Thyroid gland (tissue), 4 donors: ENCODE data around the gene MED28. TPM values are rescaled to one million over a fixed set of nuclear protein-coding genes. Genes with fewer than 3 reads are reported as not detected.

Experiments used
- DNase-seq, 2 donors: peaks; one replicate each; pipeline ENCODE4 v3.0.0-alpha.2; 2019
- H3K27ac ChIP-seq, 3 donors: fragments of 200-600 bp; sonication (generic); 1 replicate in 2 of 3; 2 replicates in 1 of 3; pipeline ENCODE4 v1.5.1; 2016 to 2019; ENCODE audit warnings: mild to moderate bottlenecking in 1 of 3, moderate library complexity in 1 of 3
- H3K27me3 ChIP-seq: fragments of 200-600 bp; sonication (generic); one replicate; pipeline ENCODE4 v1.5.1; 2019
- H3K36me3 ChIP-seq, 2 donors: fragments of 200-600 bp; sonication (generic); one replicate each; pipeline ENCODE4 v1.5.1; 2016 to 2019
- H3K4me1 ChIP-seq, 2 donors: fragments of 200-600 bp; sonication (generic); one replicate each; pipeline ENCODE4 v1.5.1; 2017 to 2019
- H3K4me3 ChIP-seq, 3 donors: fragments of 200-600 bp; sonication (generic); replicated peaks in 1 of 3; 1 replicate in 2 of 3; 2 replicates in 1 of 3; pipeline ENCODE4 v1.5.1; 2016; ENCODE audit warnings: mild to moderate bottlenecking in 1 of 3
- H3K9me3 ChIP-seq: fragments of 200-600 bp; sonication (generic); one replicate; pipeline ENCODE4 v1.5.1; 2017
- POLR2A ChIP-seq, 2 donors: fragments of 450-650 bp; IDR thresholded peaks; one replicate each; pipeline ENCODE4 v1.6.1; 2017; ENCODE audit warnings: antibody characterized with exemption in 2 of 2, mild to moderate bottlenecking in 2 of 2, moderate library complexity in 1 of 2
- WGBS, 2 donors: methylation state at CpG; one replicate each; pipeline ENCODE4 v1.1.5; 2017; 5-methylcytosine and 5-hydroxymethylcytosine counted together
- intact Hi-C: fragments of 100-400 bp; cut with DNase I; formaldehyde crosslinking; loops from one replicate; pipeline ENCODE4 v1.15.1; 2023
- total RNA-seq, 4 donors: library from RNA; depleted of rRNA; stranded (reverse); fragments of >200 nt; gene quantifications; one replicate each; pipeline ENCODE4 v1.2.3, GENCODE V29; 2016
- TF ChIP-seq, protein P1 (sequence below), 6 experiments: fragments of 200-600 bp in 3 of 6; fragments of 450-650 bp in 3 of 6; sonication (generic) in 3 of 6; IDR thresholded peaks; one replicate each; pipeline ENCODE4 v1.5.1; 2016 to 2019; ENCODE audit warnings: antibody characterized with exemption in 6 of 6, mild to moderate bottlenecking in 2 of 6, inconsistent platforms in 1 of 6, moderate library complexity in 1 of 6

The MED28 gene
- total RNA-seq, 4 donors from 2014 or later: 14.9 to 25.6 (median 19.4) TPM

DNA sequence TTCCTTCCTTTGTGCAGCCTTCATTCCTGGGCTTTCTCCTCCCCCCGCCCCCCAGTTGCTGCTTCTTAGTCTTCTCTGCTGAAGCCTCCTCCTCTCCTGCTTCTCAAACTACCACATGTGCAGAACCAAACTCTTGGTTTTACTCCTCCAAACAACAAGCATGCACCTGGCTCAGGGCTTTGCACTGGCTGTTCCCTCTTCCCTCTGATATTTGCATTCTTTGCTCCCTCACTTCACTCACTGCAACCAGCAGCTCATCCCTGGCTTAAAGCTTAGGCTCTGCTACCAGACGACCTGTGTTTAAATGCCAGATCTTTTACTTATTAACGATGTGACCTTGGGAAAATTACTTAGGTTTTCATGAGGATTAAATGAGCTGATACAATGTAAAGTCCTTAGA, 51.4 kb downstream of the MED28 start:
- DNase-seq: no peak
- no peaks in the 10 kb centered on the region for H3K9me3 ChIP-seq
- TF ChIP-seq, protein P1, sequence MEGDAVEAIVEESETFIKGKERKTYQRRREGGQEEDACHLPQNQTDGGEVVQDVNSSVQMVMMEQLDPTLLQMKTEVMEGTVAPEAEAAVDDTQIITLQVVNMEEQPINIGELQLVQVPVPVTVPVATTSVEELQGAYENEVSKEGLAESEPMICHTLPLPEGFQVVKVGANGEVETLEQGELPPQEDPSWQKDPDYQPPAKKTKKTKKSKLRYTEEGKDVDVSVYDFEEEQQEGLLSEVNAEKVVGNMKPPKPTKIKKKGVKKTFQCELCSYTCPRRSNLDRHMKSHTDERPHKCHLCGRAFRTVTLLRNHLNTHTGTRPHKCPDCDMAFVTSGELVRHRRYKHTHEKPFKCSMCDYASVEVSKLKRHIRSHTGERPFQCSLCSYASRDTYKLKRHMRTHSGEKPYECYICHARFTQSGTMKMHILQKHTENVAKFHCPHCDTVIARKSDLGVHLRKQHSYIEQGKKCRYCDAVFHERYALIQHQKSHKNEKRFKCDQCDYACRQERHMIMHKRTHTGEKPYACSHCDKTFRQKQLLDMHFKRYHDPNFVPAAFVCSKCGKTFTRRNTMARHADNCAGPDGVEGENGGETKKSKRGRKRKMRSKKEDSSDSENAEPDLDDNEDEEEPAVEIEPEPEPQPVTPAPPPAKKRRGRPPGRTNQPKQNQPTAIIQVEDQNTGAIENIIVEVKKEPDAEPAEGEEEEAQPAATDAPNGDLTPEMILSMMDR (IDR thresholded peaks at IDR 0.05): no peak
- no peak for TF ChIP-seq POLR2A (IDR thresholded peaks at IDR 0.05)
- no peaks in the 10 kb centered on the region for H3K36me3 ChIP-seq
- 60 to 70% methylated on average over 3 of the region's 3 CpGs for WGBS, 2 donors
- intact Hi-C loops: no loop called here
- H3K4me1 ChIP-seq: no peaks in the 10 kb centered on the region
- no peak overlapping the region for H3K27ac ChIP-seq
- H3K4me3 ChIP-seq: no peak overlapping the region
- no peaks in the 10 kb centered on the region for H3K27me3 ChIP-seq

DNA sequence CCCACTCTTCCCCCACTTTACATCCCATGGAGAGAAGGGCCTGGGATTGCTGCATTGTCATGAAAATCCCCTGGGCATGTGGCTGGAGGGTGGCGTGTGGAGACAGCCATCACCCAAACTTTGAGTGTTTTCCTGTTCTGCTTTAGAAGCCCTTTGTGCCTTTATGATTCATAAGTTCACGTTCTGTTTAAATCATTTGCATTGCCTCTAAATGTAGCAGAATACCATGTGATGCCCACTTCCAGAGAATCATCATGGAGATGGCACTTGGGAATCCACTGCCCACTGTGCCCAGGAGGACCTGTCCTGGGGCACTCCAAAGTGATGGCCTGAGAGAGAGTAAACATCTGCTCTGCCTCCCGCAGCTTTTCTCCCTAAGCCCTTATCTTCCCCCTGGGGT, 52.8 kb downstream of the MED28 start:
- TF ChIP-seq, protein P1 (IDR thresholded peaks at IDR 0.05): no peak
- TF ChIP-seq POLR2A (IDR thresholded peaks at IDR 0.05): no peak
- WGBS, 2 donors: 65 to 71% methylated on average over 3 of the region's 3 CpGs
- H3K4me1 ChIP-seq: no peaks in the 10 kb centered on the region
- no peak overlapping the region for H3K27ac ChIP-seq
- no peaks in the 10 kb centered on the region for H3K9me3 ChIP-seq
- no peak for DNase-seq
- H3K36me3 ChIP-seq: no peaks in the 10 kb centered on the region
- H3K27me3 ChIP-seq: no peaks in the 10 kb centered on the region
- intact Hi-C loops: no loop called here
- H3K4me3 ChIP-seq: no peak overlapping the region

DNA sequence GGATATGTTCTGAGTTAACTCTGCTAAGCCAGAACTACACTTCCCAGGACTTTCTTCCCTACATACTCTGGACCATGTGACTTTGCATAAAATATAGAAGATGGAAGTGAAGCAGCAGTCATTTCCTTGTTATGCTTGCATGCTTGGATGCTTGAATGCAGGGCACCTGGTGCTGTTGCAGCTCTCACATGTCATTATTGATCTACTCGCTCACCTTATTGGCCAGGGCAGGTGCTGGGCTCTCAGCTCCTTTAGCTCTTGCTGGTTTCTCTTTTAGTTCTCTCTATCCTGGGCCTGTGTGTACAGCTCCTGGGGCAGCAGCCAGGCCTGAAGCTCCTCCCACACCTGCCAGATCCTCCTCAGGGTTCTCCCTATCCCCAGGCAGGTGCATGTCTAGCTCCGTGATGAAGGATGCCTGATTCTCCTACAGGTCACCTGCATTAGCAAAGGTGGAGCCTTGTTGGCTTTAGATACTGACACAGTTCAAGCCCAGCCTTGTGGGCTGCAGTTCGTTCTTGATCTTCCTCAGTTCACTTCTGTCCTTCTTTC, 53.3 kb downstream of the MED28 start:
- H3K36me3 ChIP-seq: no peaks in the 10 kb centered on the region
- no peaks in the 10 kb centered on the region for H3K27me3 ChIP-seq
- no peak overlapping the region for H3K4me3 ChIP-seq
- intact Hi-C loops: no loop called here
- H3K4me1 ChIP-seq: no peaks in the 10 kb centered on the region
- no peaks in the 10 kb centered on the region for H3K9me3 ChIP-seq
- H3K27ac ChIP-seq: no peak overlapping the region
- no peak for TF ChIP-seq POLR2A (IDR thresholded peaks at IDR 0.05)
- TF ChIP-seq, protein P1 (IDR thresholded peaks at IDR 0.05): no peak
- 83 to 93% methylated on average over 3 of the region's 3 CpGs for WGBS, 2 donors
- no peak for DNase-seq

DNA sequence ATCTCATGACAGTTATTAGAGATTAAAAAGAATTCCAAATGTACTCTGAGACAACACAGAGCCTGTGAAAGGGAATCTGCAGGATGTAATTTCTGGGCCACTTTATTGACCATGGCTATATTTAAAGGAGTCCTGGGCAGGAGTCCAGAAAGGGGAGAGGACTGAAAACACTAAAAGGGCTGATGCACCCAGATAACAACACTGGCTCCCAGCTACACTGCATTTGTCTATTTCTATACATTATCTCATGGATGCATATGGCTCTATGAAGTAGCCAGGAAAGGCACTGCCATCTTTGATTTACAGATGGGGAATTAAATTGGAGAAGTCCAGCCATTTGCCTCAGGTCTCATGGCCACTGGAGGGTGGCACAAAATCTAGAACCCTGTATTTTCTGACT, 56.0 kb downstream of the MED28 start:
- no peak for DNase-seq
- Histone ChIP-seq H3K27ac (no peak overlapping the region), H3K4me3 (no peak overlapping the region), H3K27me3 (no peaks in the 10 kb centered on the region), H3K4me1 (no peaks in the 10 kb centered on the region), H3K9me3 (no peaks in the 10 kb centered on the region), H3K36me3 (no peaks in the 10 kb centered on the region)
- no peak for TF ChIP-seq POLR2A (IDR thresholded peaks at IDR 0.05)
- TF ChIP-seq, protein P1 (IDR thresholded peaks at IDR 0.05): no peak
- intact Hi-C loops: no loop called here

DNA sequence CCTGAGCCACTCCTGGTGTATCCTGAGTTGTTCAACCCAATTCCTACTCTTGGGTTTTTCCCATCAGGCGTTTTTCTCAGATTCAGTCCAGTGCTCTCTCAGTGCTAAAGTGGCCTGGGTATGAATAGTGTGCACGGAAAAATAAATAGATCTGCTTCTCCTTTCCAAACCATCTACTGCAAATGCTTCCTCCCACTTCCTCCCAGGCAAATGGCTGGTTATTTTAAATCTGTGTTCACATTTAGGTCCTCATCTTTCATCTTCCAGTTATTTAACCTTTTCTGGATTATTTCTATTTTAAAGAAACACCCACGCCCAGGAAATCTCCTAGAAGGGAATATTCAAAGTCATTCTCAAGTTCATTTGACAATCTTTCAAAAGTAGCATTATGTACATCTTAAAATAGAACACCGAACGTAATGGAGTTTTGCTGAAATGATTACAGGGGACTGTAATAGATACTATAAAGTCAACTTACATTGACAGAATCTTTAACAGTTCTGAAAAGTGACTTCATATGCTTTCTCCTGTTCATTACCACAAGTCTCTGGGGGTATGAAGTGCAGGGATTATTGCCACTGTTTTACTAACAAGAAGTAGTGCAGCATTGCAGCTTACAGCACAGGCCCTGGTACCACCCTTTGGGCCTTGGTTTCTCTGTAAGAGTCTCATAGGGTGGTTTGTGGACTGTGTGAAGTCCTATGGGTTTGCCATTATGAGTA, 66.3 kb downstream of the MED28 start:
- Histone ChIP-seq H3K36me3 (no peaks in the 10 kb centered on the region), H3K27ac (no peak overlapping the region), H3K9me3 (no peaks in the 10 kb centered on the region), H3K27me3 (no peaks in the 10 kb centered on the region), H3K4me3 (no peak overlapping the region), H3K4me1 (no peaks in the 10 kb centered on the region)
- intact Hi-C loops: no loop called here
- no peak for TF ChIP-seq POLR2A (IDR thresholded peaks at IDR 0.05)
- TF ChIP-seq, protein P1 (IDR thresholded peaks at IDR 0.05): no peak
- 66 to 69% methylated on average over 5 of the region's 5 CpGs for WGBS, 2 donors
- no peak for DNase-seq
